HepG2 (cell line): ENCODE measurements around the gene TEAD3. TPM values are rescaled to one million over a fixed set of nuclear protein-coding genes. Genes with fewer than 3 reads are reported as not detected.

Experiments used
- DNMT1 ChIP-seq: sonication (generic); formaldehyde crosslinking; IDR thresholded peaks from 2 replicates; pipeline ENCODE4 v1.5.1; 2020; ENCODE audit warnings: mild to moderate bottlenecking, missing genetic modification reagents
- ERF ChIP-seq: IDR thresholded peaks from 2 replicates; pipeline ENCODE4 v1.6.1; 2018; ENCODE audit warnings: missing biosample characterization, missing genetic modification reagents
- FOXP4 ChIP-seq: sonication (generic); formaldehyde crosslinking; IDR thresholded peaks from 2 replicates; pipeline ENCODE4 v1.4.0; 2020; ENCODE audit warnings: missing genetic modification reagents
- HNRNPLL ChIP-seq: fragments of 200-400 bp; formaldehyde crosslinking; IDR thresholded peaks from 2 replicates; pipeline ENCODE4 v1.6.1; 2017; ENCODE audit warnings: mild to moderate bottlenecking, low read depth, low read length; ENCODE audit not compliant: poor library complexity, severe bottlenecking
- HOXA5 ChIP-seq: sonication (generic); formaldehyde crosslinking; IDR thresholded peaks from 2 replicates; pipeline ENCODE4 v1.4.0; 2020; ENCODE audit warnings: missing genetic modification reagents
- NR3C1 ChIP-seq: sonication (generic); formaldehyde crosslinking; IDR thresholded peaks from 2 replicates; pipeline ENCODE4 v1.4.0; 2020; ENCODE audit warnings: missing genetic modification reagents
- RAD21 ChIP-seq: fragments of 450-650 bp; formaldehyde crosslinking; IDR thresholded peaks from 2 replicates; pipeline ENCODE4 v1.5.0; 2020; ENCODE audit warnings: mild to moderate bottlenecking
- SMAD9 ChIP-seq: sonication (generic); formaldehyde crosslinking; IDR thresholded peaks from 2 replicates; pipeline ENCODE4 v1.5.1; 2020; ENCODE audit warnings: mild to moderate bottlenecking, missing genetic modification reagents
- ZC3H4 ChIP-seq: sonication (generic); formaldehyde crosslinking; IDR thresholded peaks from 2 replicates; pipeline ENCODE4 v1.4.0; 2020; ENCODE audit warnings: missing genetic modification reagents, borderline replicate concordance
- ZFP91 ChIP-seq: sonication (generic); formaldehyde crosslinking; IDR thresholded peaks from 2 replicates; pipeline ENCODE4 v1.9.0; 2022; ENCODE audit warnings: missing genetic modification reagents, mild to moderate bottlenecking, borderline replicate concordance
- ZNF264 ChIP-seq: sonication (generic); formaldehyde crosslinking; IDR thresholded peaks from 2 replicates; pipeline ENCODE4 v1.4.0; 2020; ENCODE audit warnings: missing genetic modification reagents
- polyA plus RNA-seq, 8 experiments: library from polyadenylated mRNA; depleted of rRNA in 3 of 8; stranded (reverse) in 7 of 8; unstranded in 1 of 8; fragments of >200 nt; fragmentation: Illumina TruSeq in 4 of 8; extraction: Trizol in 4 of 8; gene quantifications; 2 replicates each; pipeline versions ENCODE4 v1.2.1 to v1.2.3, GENCODE V29; 2011 to 2016; ENCODE audit warnings: low read depth in 4 of 8, missing spikeins in 1 of 8, mixed read lengths in 1 of 8; ENCODE audit not compliant: insufficient read depth in 1 of 8
- total RNA-seq, 5 experiments: library from RNA; depleted of rRNA; stranded (reverse); fragments of >200 nt; fragmentation: Illumina TruSeq; extraction: Trizol; gene quantifications; 2 replicates each; pipeline ENCODE4 v1.2.3, GENCODE V29; 2016; ENCODE audit warnings: low read depth in 1 of 5
- TF ChIP-seq, protein P1 (sequence below): sonication (generic); formaldehyde crosslinking; IDR thresholded peaks from 2 replicates; pipeline ENCODE4 v1.5.0; 2020; ENCODE audit warnings: mild to moderate bottlenecking, missing genetic modification reagents, moderate library complexity
- TF ChIP-seq, protein P2 (sequence below): sonication (generic); formaldehyde crosslinking; IDR thresholded peaks from 2 replicates; pipeline ENCODE4 v1.5.1; 2020; ENCODE audit warnings: missing genetic modification reagents, mild to moderate bottlenecking, borderline replicate concordance
- TF ChIP-seq, protein P3 (sequence below): sonication (generic); formaldehyde crosslinking; IDR thresholded peaks from 2 replicates; pipeline ENCODE4 v1.4.0; 2020; ENCODE audit warnings: missing genetic modification reagents, borderline replicate concordance
- TF ChIP-seq, protein P4 (sequence below): IDR thresholded peaks from 2 replicates; pipeline ENCODE4 v1.6.1; 2016; ENCODE audit warnings: low read depth, borderline replicate concordance

Gene TEAD3
- total and polyA plus RNA-seq, 2 of the 13 experiments (the other 11 are each of a cell fraction or from before 2014, with no cell fraction given), result 15.1 to 16.5 TPM

DNA sequence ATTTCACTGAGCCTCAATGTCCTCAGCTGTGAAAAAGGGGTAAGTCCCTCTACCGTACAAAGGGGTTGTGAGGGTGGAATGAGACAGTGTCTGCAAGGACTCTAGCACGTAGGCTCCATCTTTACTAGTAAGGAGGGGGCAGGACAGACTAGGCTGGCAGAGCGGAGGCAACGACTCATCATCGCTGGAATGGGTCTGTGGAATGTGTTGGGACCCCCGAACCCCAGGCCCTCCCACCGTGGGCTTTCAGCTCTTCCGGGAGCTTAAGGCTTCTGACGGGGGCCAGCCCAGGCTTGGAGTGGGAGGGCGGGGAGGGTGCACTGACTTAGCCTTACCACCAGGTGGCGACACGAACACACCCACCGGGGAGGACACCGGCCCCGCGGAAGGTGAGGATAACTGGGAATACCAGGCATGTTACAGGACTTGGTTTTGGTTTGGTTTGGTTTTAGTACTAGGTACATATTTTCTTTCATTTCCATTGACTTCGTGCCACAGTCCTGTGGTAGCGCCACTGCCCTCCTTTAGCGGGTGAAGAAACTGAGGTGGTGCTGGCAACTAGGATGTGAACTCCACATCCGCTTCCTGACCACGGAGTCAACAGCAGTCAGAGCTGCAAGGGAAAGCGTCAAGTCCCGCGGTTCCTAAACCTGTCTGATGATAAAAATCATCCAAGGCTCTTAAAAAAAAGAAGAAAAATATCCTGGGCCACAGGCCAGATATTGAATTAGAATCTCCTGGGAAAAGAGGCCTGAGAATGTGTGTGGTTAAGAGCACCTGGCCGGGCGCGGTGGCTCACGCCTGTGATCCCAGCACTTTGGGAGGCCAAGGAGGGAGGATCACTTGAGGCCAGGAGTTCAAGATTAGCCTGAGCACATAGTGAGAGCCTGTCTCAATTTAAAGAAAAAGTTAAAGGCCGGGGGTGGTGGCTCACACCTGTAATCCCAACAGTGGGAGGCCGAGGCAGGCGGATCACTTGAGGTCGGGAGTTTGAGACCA lies 26.1 kb upstream of the TEAD3 start (continued):
- TF ChIP-seq, protein P1, sequence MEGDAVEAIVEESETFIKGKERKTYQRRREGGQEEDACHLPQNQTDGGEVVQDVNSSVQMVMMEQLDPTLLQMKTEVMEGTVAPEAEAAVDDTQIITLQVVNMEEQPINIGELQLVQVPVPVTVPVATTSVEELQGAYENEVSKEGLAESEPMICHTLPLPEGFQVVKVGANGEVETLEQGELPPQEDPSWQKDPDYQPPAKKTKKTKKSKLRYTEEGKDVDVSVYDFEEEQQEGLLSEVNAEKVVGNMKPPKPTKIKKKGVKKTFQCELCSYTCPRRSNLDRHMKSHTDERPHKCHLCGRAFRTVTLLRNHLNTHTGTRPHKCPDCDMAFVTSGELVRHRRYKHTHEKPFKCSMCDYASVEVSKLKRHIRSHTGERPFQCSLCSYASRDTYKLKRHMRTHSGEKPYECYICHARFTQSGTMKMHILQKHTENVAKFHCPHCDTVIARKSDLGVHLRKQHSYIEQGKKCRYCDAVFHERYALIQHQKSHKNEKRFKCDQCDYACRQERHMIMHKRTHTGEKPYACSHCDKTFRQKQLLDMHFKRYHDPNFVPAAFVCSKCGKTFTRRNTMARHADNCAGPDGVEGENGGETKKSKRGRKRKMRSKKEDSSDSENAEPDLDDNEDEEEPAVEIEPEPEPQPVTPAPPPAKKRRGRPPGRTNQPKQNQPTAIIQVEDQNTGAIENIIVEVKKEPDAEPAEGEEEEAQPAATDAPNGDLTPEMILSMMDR (CRISPR knock-in tag), result peak; percentile 97
- TF ChIP-seq, protein P2, sequence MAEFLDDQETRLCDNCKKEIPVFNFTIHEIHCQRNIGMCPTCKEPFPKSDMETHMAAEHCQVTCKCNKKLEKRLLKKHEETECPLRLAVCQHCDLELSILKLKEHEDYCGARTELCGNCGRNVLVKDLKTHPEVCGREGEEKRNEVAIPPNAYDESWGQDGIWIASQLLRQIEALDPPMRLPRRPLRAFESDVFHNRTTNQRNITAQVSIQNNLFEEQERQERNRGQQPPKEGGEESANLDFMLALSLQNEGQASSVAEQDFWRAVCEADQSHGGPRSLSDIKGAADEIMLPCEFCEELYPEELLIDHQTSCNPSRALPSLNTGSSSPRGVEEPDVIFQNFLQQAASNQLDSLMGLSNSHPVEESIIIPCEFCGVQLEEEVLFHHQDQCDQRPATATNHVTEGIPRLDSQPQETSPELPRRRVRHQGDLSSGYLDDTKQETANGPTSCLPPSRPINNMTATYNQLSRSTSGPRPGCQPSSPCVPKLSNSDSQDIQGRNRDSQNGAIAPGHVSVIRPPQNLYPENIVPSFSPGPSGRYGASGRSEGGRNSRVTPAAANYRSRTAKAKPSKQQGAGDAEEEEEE (CRISPR knock-in tag), result no peak
- TF ChIP-seq NR3C1 (CRISPR knock-in tag) (no peak), ZFP91 (CRISPR knock-in tag) (0 out of 2 replicates have a peak, but pooled peaks have one; percentile 17), ERF (CRISPR knock-in tag) (peak; percentile 34; the same call in 1 of the 2 replicates), ZC3H4 (CRISPR knock-in tag) (no peak), HNRNPLL (no peak), ZNF264 (CRISPR knock-in tag) (0 out of 2 replicates have a peak, but pooled peaks have one; percentile 35), HOXA5 (CRISPR knock-in tag) (0 out of 2 replicates have a peak, but pooled peaks have one; percentile 43), RAD21 (peak; percentile 88), FOXP4 (CRISPR knock-in tag) (no peak), SMAD9 (CRISPR knock-in tag) (no peak), DNMT1 (CRISPR knock-in tag) (no peak)
- TF ChIP-seq, protein P3, sequence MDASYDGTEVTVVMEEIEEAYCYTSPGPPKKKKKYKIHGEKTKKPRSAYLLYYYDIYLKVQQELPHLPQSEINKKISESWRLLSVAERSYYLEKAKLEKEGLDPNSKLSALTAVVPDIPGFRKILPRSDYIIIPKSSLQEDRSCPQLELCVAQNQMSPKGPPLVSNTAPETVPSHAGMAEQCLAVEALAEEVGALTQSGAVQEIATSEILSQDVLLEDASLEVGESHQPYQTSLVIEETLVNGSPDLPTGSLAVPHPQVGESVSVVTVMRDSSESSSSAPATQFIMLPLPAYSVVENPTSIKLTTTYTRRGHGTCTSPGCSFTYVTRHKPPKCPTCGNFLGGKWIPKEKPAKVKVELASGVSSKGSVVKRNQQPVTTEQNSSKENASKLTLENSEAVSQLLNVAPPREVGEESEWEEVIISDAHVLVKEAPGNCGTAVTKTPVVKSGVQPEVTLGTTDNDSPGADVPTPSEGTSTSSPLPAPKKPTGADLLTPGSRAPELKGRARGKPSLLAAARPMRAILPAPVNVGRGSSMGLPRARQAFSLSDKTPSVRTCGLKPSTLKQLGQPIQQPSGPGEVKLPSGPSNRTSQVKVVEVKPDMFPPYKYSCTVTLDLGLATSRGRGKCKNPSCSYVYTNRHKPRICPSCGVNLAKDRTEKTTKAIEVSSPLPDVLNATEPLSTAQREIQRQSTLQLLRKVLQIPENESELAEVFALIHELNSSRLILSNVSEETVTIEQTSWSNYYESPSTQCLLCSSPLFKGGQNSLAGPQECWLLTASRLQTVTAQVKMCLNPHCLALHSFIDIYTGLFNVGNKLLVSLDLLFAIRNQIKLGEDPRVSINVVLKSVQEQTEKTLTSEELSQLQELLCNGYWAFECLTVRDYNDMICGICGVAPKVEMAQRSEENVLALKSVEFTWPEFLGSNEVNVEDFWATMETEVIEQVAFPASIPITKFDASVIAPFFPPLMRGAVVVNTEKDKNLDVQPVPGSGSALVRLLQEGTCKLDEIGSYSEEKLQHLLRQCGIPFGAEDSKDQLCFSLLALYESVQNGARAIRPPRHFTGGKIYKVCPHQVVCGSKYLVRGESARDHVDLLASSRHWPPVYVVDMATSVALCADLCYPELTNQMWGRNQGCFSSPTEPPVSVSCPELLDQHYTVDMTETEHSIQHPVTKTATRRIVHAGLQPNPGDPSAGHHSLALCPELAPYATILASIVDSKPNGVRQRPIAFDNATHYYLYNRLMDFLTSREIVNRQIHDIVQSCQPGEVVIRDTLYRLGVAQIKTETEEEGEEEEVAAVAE, result peak; percentile 58; the same call in 1 of the 2 replicates
- TF ChIP-seq, protein P4, sequence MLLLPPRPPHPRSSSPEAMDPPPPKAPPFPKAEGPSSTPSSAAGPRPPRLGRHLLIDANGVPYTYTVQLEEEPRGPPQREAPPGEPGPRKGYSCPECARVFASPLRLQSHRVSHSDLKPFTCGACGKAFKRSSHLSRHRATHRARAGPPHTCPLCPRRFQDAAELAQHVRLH (CRISPR knock-in tag), result 0 out of 2 replicates have a peak, but pooled peaks have one; percentile 73
